IgD-negative memory B cell (primary cell): Measurements from ENCODE around the gene MGAT4C. TPM values are rescaled to one million over a fixed set of nuclear protein-coding genes. Genes with fewer than 3 reads are reported as not detected.

Source experiments
- H3K27ac Mint-ChIP-seq, 3 donors: one replicate each; pipeline ENCODE4 v1.8.0; 2020 to 2022; ENCODE audit warnings: mild to moderate bottlenecking in 3 of 3, mixed read lengths in 3 of 3, moderate library complexity in 1 of 3
- H3K27me3 Mint-ChIP-seq: one replicate; pipeline ENCODE4 v1.8.0; 2021; ENCODE audit warnings: mixed read lengths
- H3K36me3 Mint-ChIP-seq: one replicate; pipeline ENCODE4 v1.8.0; 2020; ENCODE audit warnings: mild to moderate bottlenecking, mixed read lengths
- H3K4me1 Mint-ChIP-seq, 3 donors: one replicate each; pipeline ENCODE4 v1.8.0; 2020 to 2022; ENCODE audit warnings: mixed read lengths in 3 of 3, mild to moderate bottlenecking in 1 of 3
- H3K4me3 Mint-ChIP-seq, 4 donors: one replicate each; pipeline ENCODE4 v1.8.0; 2020 to 2022; ENCODE audit warnings: mild to moderate bottlenecking in 4 of 4, mixed read lengths in 4 of 4, moderate library complexity in 3 of 4
- H3K9me3 Mint-ChIP-seq, 3 donors: one replicate each; pipeline ENCODE4 v1.8.0; 2020 to 2021; ENCODE audit warnings: mixed read lengths in 3 of 3, mild to moderate bottlenecking in 1 of 3
- polyA plus RNA-seq: library from polyadenylated mRNA; unstranded; fragments of 300-500 nt; fragmentation: Illumina TruSeq; gene quantifications from one replicate; pipeline ENCODE4 v1.2.3, GENCODE V29; 2021

MGAT4C gene
- polyA plus RNA-seq, 1 donor from 2014 or later: not detected

- H3K4me3 Mint-ChIP-seq: no peak overlapping the region
- no peak overlapping the region for H3K27ac Mint-ChIP-seq
- no peaks in the 10 kb centered on the region for H3K4me1 Mint-ChIP-seq
- no peaks in the 10 kb centered on the region for H3K36me3 Mint-ChIP-seq
- H3K27me3 Mint-ChIP-seq: no peaks in the 10 kb centered on the region
- H3K9me3 Mint-ChIP-seq: peaks cover 0 to 2% (median 0%) of the 10 kb centered on the region in 3 donors
These were observed 6.3 kb downstream of the MGAT4C start for GRCh38 chr12:86249851-86250250.

DNA sequence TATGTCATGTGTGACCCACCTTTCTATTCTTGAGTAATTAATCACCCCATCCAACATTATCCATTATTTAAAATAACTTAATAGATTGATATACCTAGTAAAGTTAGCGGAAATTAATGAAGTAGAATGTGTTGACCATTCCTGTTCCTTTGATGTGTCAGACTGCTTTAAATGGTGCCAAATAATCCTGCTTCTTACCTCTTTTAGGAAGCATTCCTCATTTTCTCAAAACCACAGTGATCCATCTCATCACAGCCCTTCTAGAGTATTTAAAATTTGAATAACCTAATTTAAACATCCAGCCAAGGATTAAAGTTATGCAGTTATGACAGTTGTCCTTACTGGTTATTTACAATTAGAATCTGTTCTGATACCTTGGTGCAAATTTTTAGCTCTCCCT lies 6.9 kb downstream of the MGAT4C start:
- Mint-ChIP-seq H3K27ac (no peak overlapping the region), H3K9me3 (peaks cover 0 to 2% (median 0%) of the 10 kb centered on the region in 3 donors), H3K4me1 (no peaks in the 10 kb centered on the region), H3K4me3 (no peak overlapping the region), H3K27me3 (no peaks in the 10 kb centered on the region), H3K36me3 (no peaks in the 10 kb centered on the region)

DNA sequence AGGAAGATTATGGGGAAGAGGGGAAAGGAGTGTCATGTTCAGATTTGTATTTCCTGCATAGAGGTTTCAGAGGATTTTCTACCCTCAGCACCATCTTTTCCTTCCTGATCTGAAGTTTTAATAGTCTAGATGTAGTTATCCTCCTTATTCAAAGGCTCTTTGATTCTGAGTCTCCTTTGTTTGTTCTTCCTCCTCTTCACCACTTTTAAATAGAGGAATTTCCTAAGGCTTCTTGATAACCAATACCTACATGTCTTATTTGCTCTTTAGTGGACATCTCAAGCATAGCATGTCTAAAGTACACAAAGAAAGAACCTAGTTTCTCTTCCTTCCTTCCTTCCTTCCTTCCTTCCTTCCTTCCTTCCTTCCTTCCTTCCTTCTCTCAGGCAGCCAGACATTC lies 8.3 kb downstream of the MGAT4C start:
- Mint-ChIP-seq H3K9me3 (peaks cover 0 to 2% (median 0%) of the 10 kb centered on the region in 3 donors), H3K27me3 (no peaks in the 10 kb centered on the region), H3K27ac (no peak overlapping the region), H3K36me3 (no peaks in the 10 kb centered on the region), H3K4me3 (no peak overlapping the region), H3K4me1 (no peaks in the 10 kb centered on the region)

DNA sequence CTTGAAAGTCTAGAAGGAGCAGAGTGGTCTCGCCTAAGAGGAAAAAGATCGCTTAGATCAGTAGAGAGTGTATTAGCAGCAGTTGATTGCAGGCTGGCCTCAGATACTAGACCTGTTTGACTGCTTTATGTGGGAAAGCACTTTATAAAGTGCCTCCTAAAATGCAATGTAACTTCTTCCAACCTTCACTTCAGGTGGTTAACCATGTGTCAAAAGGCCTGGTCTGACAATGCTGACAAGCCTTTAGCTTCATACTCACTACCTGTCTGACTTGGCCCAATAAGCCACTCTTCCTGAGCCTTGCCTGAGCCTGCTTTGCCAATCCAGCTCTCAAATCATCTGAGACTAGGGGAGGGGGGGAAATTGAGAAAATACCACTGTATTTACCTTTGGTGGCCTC lies 14.6 kb downstream of the MGAT4C start:
- Mint-ChIP-seq H3K27ac (no peak overlapping the region), H3K4me3 (no peak overlapping the region)

DNA sequence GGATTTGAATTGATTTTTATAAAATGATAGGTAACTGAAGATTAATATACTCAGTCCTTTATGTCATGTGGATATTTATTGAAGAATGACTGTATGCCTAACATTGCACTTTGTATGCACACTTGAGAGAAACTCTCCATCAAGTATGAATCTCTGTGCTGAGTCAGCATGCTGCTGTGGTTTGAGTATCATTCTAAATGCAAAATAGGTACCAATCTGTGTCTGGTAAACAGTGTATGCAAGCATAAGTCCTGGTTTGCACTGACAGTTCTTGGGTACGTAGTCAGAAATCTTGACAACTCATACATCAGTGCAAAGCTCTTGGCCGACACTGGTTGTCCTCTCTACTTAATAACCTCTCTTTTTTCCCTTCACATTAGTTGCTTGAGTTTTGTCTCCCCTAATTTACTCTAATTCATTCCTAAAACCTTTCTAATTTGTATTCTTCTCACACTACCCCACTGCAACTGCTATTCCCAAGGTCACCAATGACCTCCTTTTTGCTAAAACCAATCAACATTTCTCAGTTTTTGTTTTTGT lies 21.8 kb downstream of the MGAT4C start:
- Mint-ChIP-seq H3K27me3 (no peaks in the 10 kb centered on the region), H3K9me3 (no peaks in the 10 kb centered on the region), H3K36me3 (no peaks in the 10 kb centered on the region)

More for the DNA sequence above, 14.6 kb downstream of the MGAT4C start:
- Mint-ChIP-seq H3K27me3 (no peaks in the 10 kb centered on the region), H3K36me3 (no peaks in the 10 kb centered on the region), H3K9me3 (no peaks in the 10 kb centered on the region), H3K4me1 (no peaks in the 10 kb centered on the region)

GRCh38 chr12:86233126-86233525 lies 23.1 kb downstream of the MGAT4C start:
- Mint-ChIP-seq H3K9me3 (no peaks in the 10 kb centered on the region), H3K4me3 (no peak overlapping the region), H3K36me3 (no peaks in the 10 kb centered on the region), H3K27me3 (no peaks in the 10 kb centered on the region), H3K4me1 (no peaks in the 10 kb centered on the region), H3K27ac (no peak overlapping the region)

More for the DNA sequence above, 21.8 kb downstream of the MGAT4C start:
- H3K27ac Mint-ChIP-seq: no peak overlapping the region
- no peaks in the 10 kb centered on the region for H3K4me1 Mint-ChIP-seq
- no peak overlapping the region for H3K4me3 Mint-ChIP-seq

- H3K36me3 Mint-ChIP-seq: no peaks in the 10 kb centered on the region
- H3K4me3 Mint-ChIP-seq: no peak overlapping the region
These were observed 25.6 kb downstream of the MGAT4C start for GRCh38 chr12:86230516-86231146.

DNA sequence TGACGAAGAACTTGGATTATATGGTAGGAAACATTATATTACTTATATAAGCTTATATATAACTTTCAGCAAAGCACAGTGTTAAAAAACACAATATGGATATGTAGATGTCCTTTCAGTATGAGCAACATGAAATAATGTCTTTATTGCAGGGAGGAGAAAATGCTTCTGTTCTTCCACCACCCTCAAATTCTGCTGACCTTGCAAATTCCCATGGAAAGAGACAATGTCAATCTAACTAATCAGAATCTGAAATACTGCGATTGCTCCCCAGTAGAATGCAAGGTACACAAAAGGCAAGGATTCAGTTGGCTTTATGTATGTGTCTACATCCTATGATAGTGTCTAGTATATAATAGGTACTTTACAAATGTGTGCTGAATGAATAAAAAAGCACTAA lies 26.4 kb downstream of the MGAT4C start:
- no peak overlapping the region for H3K4me3 Mint-ChIP-seq
- H3K27me3 Mint-ChIP-seq: no peaks in the 10 kb centered on the region
- H3K27ac Mint-ChIP-seq: no peak overlapping the region
- no peaks in the 10 kb centered on the region for H3K36me3 Mint-ChIP-seq
- H3K9me3 Mint-ChIP-seq: peaks cover 5 to 7% (median 6%) of the 10 kb centered on the region in 3 donors
- no peaks in the 10 kb centered on the region for H3K4me1 Mint-ChIP-seq

More at GRCh38 chr12:86230516-86231146, 25.6 kb downstream of the MGAT4C start:
- Mint-ChIP-seq H3K9me3 (peaks cover 2 to 5% (median 3%) of the 10 kb centered on the region in 3 donors), H3K27me3 (no peaks in the 10 kb centered on the region), H3K27ac (no peak overlapping the region), H3K4me1 (no peaks in the 10 kb centered on the region)

DNA sequence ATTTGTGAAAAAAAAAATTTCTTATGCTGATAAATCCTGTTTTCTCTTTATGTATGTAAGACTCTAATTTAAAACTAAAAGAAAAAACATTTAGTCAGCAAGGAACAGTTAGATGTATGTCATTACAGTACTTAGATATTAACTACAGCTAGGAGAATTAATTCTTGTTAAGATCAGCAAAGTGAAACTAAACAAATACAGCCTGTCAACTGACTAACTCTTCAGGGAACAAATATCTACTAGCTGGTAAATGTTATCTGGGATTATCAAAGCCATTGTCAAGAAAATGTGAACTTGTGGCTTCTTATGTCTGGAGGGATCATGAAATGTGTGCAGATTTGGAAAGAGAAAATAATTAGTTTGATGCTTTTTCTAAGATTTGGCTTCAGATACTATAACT lies 27.5 kb downstream of the MGAT4C start:
- no peak overlapping the region for H3K4me3 Mint-ChIP-seq
- no peaks in the 10 kb centered on the region for H3K27me3 Mint-ChIP-seq
- H3K9me3 Mint-ChIP-seq: peaks cover 5 to 7% (median 6%) of the 10 kb centered on the region in 3 donors
- no peaks in the 10 kb centered on the region for H3K4me1 Mint-ChIP-seq
- no peak overlapping the region for H3K27ac Mint-ChIP-seq
- no peaks in the 10 kb centered on the region for H3K36me3 Mint-ChIP-seq

DNA sequence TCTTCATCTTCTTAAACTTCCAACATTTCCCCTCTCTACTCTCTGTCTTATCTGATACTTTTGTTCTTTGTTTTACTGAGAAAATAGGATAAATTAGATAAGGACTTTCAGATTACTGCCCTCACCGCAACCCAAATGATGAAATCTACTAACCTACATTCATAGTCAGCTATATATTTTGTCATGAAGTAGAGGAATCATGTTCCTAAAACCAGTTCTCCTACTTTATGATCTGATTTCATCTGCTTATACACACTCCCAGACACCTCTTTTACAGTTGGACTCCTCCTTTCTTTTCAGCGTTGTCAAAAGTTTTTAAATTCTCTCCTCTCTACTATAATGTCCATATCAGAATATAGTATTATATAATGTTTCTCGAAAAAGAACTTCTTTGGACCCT lies 29.7 kb downstream of the MGAT4C start:
- peaks cover 5 to 7% (median 6%) of the 10 kb centered on the region in 3 donors for H3K9me3 Mint-ChIP-seq
- no peaks in the 10 kb centered on the region for H3K4me1 Mint-ChIP-seq
- no peak overlapping the region for H3K27ac Mint-ChIP-seq
- no peaks in the 10 kb centered on the region for H3K27me3 Mint-ChIP-seq
- no peak overlapping the region for H3K4me3 Mint-ChIP-seq
- H3K36me3 Mint-ChIP-seq: no peaks in the 10 kb centered on the region

DNA sequence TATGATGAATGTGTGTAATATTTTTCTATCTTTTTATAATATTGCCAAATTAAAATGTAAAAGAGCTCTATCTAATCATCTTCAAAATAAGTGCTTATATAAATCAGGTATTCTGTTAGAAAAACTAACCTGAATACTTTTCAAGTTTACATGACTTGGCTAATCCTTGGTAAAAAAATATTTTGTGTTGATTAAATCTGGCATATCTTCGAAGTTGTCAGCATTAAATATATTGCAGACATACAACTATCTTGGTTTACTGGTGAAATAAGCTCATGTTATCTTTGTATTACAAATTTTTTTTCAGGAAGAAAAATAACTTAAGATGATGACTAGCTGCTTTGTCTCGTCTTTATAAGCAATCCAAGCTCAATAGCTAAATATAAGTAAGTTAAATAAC lies 39.6 kb downstream of the MGAT4C start:
- no peak overlapping the region for H3K4me3 Mint-ChIP-seq
- no peak overlapping the region for H3K27ac Mint-ChIP-seq
- H3K36me3 Mint-ChIP-seq: peaks cover 1% of the 10 kb centered on the region
- no peaks in the 10 kb centered on the region for H3K4me1 Mint-ChIP-seq
- H3K27me3 Mint-ChIP-seq: no peaks in the 10 kb centered on the region
- peaks cover 0 to 2% (median 1%) of the 10 kb centered on the region in 3 donors for H3K9me3 Mint-ChIP-seq

DNA sequence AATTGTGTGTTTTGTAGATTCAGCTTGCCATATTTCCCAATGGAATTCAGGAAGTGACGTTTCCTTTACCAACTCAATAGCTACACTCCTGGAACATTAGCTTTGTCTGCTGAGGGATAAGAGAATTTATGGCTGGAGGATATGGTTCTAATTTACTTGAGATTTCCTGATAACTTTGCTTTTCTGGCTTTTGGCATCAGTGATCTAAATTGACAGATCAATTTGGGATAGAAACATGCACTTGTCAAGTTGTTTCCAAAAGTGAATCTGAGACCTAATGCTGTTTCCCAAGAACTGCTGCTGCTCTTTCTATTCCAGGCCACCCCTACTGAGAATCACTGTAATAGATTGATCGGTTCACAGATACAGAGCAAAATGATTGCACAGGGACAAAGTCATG lies 43.2 kb downstream of the MGAT4C start:
- Mint-ChIP-seq H3K4me1 (no peaks in the 10 kb centered on the region), H3K27me3 (no peaks in the 10 kb centered on the region), H3K27ac (no peak overlapping the region), H3K9me3 (peaks cover 0 to 2% (median 1%) of the 10 kb centered on the region in 3 donors), H3K4me3 (no peak overlapping the region), H3K36me3 (peaks cover 3% of the 10 kb centered on the region)

- Mint-ChIP-seq H3K4me1 (no peaks in the 10 kb centered on the region), H3K9me3 (no peaks in the 10 kb centered on the region), H3K4me3 (no peak overlapping the region), H3K36me3 (no peaks in the 10 kb centered on the region), H3K27me3 (no peaks in the 10 kb centered on the region), H3K27ac (no peak overlapping the region)
These were observed 57.3 kb downstream of the MGAT4C start for GRCh38 chr12:86198696-86199444.

DNA sequence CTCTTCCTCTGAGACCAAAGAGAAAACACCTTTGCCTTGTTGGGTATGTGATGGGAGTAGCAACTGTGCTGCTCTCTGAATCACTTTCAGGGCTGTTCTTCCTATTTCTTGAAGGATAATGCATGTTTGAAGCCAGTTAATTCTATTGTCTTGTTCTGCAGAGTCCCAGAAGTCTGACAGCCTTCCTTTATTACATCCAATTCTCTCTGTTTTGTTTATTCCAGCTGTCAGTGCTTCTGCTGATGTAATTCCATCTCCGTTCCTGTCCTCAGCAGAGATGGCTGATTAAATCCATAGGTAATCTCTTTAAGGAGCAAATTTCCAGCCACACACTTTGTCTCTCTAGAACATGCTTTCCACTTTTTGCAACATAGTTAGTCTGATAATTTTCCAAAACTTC lies 59.7 kb downstream of the MGAT4C start:
- no peak overlapping the region for H3K4me3 Mint-ChIP-seq
- H3K27ac Mint-ChIP-seq: no peak overlapping the region
- no peaks in the 10 kb centered on the region for H3K36me3 Mint-ChIP-seq
- no peaks in the 10 kb centered on the region for H3K9me3 Mint-ChIP-seq
- H3K27me3 Mint-ChIP-seq: no peaks in the 10 kb centered on the region
- H3K4me1 Mint-ChIP-seq: no peaks in the 10 kb centered on the region

DNA sequence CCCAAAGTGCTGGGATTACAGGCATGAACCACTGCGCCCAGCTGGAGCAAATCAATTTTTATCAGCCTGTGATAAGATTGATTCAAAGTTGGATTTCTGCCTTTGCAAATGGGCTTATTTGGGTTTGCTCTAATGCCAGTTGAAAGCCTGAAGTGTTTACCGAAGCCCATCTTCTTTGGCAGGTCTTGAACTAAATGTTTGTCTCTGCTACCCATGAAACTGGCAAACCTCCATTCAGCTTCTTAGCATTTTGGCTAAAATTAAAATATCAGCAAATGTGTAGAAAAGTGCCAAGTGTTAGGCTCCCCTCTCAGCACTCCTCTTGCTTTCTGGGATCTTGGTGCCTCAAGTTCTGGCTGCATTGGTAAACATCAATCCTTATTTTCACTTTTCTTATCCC lies 61.5 kb downstream of the MGAT4C start:
- Mint-ChIP-seq H3K27ac (no peak overlapping the region), H3K4me3 (no peak overlapping the region), H3K36me3 (no peaks in the 10 kb centered on the region), H3K9me3 (no peaks in the 10 kb centered on the region), H3K4me1 (no peaks in the 10 kb centered on the region), H3K27me3 (no peaks in the 10 kb centered on the region)

GRCh38 chr12:86193931-86194330 lies 62.3 kb downstream of the MGAT4C start:
- Mint-ChIP-seq H3K27me3 (no peaks in the 10 kb centered on the region), H3K27ac (no peak overlapping the region), H3K36me3 (no peaks in the 10 kb centered on the region), H3K9me3 (no peaks in the 10 kb centered on the region), H3K4me1 (no peaks in the 10 kb centered on the region), H3K4me3 (no peak overlapping the region)
